Caki2 (cell line): ENCODE data around the gene PAQR6. TPM values are rescaled to one million over a fixed set of nuclear protein-coding genes. Genes with fewer than 3 reads are reported as not detected.

Experiments
- DNase-seq: peaks from one replicate; pipeline ENCODE4 v3.0.0-alpha.2; 2015; ENCODE audit warnings: low read depth
- in situ Hi-C: cut with HindIII; loops from 2 replicates; pipeline ENCODE4 v1.10.0; 2016; ENCODE audit warnings: low sequenced_read_pairs, low pct_unique_long_range_greater_than_20kb, mixed read lengths
- total RNA-seq: library from RNA; depleted of rRNA; stranded (reverse); fragments of >200 nt; shearing (Covaris generic); gene quantifications from 2 replicates; pipeline ENCODE4 v1.2.3, GENCODE V29; 2014; ENCODE audit warnings: low replicate concordance; rRNA removed

PAQR6 gene
- not detected in 2 replicates for total RNA-seq

- no peak for DNase-seq
- in situ Hi-C loops = no loop called here
These were observed at the start of gene PAQR6 for GRCh38 chr1:156247460-156248322. Gene PAQR6 (minus strand): TSS chr1:156248056. CDS start chr1:156246731, 1,325 bp downstream.

- in situ Hi-C loops = no loop called here
- peak; percentile 50 for DNase-seq
These were observed 47.6 kb upstream of the PAQR6 start, which contains the start of gene GLMP for GRCh38 chr1:156295391-156295947. Gene GLMP (minus strand): TSS chr1:156295679. CDS start chr1:156295645, 34 bp downstream.

- DNase-seq = no peak
- in situ Hi-C loops = no loop called here
These were observed 46.0 kb upstream of the PAQR6 start for GRCh38 chr1:156293895-156294294.

GRCh38 chr1:156293098-156293434, 45.2 kb upstream of the PAQR6 start:
- no peak for DNase-seq
- in situ Hi-C loops = no loop called here

GRCh38 chr1:156291226-156292061, 43.6 kb upstream of the PAQR6 start:
- in situ Hi-C loops = no loop called here
- peak; percentile 78 for DNase-seq

- no peak for DNase-seq
- in situ Hi-C loops = no loop called here
These were observed 42.0 kb upstream of the PAQR6 start for GRCh38 chr1:156289857-156290256.

GRCh38 chr1:156286061-156286460, 38.2 kb upstream of the PAQR6 start:
- no peak for DNase-seq
- in situ Hi-C loops = no loop called here

GRCh38 chr1:156285437-156285836, 37.6 kb upstream of the PAQR6 start:
- DNase-seq = no peak
- in situ Hi-C loops = no loop called here

GRCh38 chr1:156284757-156285156, 36.9 kb upstream of the PAQR6 start:
- no peak for DNase-seq
- in situ Hi-C loops = no loop called here

GRCh38 chr1:156284112-156284511, 36.3 kb upstream of the PAQR6 start, which contains the start of gene TMEM79:
Gene TMEM79 (plus strand): TSS chr1:156284325. CDS start chr1:156285227, 902 bp downstream.
- DNase-seq = no peak
- in situ Hi-C loops = no loop called here

- in situ Hi-C loops = no loop called here
- DNase-seq = no peak
These were observed 35.7 kb upstream of the PAQR6 start for GRCh38 chr1:156283521-156283920.

- in situ Hi-C loops = no loop called here
- DNase-seq = peak; percentile 93
These were observed 34.8 kb upstream of the PAQR6 start, which contains the start of gene SMG5 for GRCh38 chr1:156282479-156283222. Gene SMG5 (minus strand): TSS chr1:156282825. CDS start chr1:156282680, 145 bp downstream.

- DNase-seq = peak; percentile 56
- in situ Hi-C loops = no loop called here
These were observed 34.0 kb upstream of the PAQR6 start for GRCh38 chr1:156281693-156282478.

- no peak for DNase-seq
- in situ Hi-C loops = no loop called here
These were observed 33.4 kb upstream of the PAQR6 start for GRCh38 chr1:156281281-156281680.

- in situ Hi-C loops = no loop called here
- no peak for DNase-seq
These were observed 32.0 kb upstream of the PAQR6 start for GRCh38 chr1:156279837-156280236.

GRCh38 chr1:156276966-156277381, 29.1 kb upstream of the PAQR6 start:
- DNase-seq = no peak

GRCh38 chr1:156276532-156276931, 28.7 kb upstream of the PAQR6 start:
- in situ Hi-C loops = no loop called here

More at GRCh38 chr1:156276966-156277381, 29.1 kb upstream of the PAQR6 start:
- in situ Hi-C loops = no loop called here

More at GRCh38 chr1:156276532-156276931, 28.7 kb upstream of the PAQR6 start:
- no peak for DNase-seq
